NCI-H345 treated with DMSO at 0.1 percent for 48 hours (cell line): Measurements from ENCODE around the gene OR2F1.
"Not testable (repeated sequence)": the region's sequence is repeated elsewhere in the genome, so short reads cannot be mapped to it uniquely, and the experiment has no call there.

ENCODE experiments used
- DNase-seq: peaks from one replicate; lab custom pipeline; 2025; ENCODE audit not compliant: unreplicated experiment; lab: John Stamatoyannopoulos, UW

OR2F1 gene

GRCh38 chr7:144006029-144006691, 51.5 kb downstream of the OR2F1 start:
- DNase-seq: no peak

DNA sequence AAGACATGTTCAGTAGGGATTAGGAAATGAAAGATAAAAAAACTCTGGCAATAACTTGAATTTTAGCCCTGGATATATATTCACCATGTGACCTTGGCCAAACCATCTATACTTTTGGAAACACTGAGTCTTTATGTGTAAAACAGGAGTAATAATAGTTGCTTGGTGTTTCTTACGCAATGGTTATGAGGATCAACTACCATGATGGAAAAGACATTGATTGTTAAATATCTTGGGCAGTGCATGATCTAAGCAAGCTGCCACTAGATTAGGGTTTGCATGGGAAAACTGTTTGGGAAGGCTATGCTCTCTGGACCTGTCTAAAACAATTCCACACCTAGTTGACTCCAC, 52.0 kb downstream of the OR2F1 start:
- DNase-seq: no peak

DNA sequence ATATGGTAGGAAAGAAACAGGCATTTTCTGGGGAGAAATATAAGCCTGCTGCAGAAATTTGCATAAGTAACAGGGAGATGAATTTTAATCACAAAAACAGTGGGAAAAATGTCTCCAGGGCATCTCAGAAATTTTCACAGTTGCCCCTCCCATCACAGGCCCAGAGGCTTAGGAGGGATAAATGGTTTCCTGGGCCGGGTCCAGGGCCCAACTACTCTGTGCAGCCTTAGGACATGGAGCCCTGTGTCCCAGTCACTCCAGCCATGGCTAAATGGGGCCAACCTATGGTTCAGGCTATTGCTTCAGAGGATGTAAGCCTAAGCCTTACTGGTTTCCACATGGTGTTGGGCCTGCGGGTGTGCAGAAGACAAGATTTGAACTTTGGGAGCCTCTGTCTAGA, 54.7 kb downstream of the OR2F1 start:
- no peak for DNase-seq

DNA sequence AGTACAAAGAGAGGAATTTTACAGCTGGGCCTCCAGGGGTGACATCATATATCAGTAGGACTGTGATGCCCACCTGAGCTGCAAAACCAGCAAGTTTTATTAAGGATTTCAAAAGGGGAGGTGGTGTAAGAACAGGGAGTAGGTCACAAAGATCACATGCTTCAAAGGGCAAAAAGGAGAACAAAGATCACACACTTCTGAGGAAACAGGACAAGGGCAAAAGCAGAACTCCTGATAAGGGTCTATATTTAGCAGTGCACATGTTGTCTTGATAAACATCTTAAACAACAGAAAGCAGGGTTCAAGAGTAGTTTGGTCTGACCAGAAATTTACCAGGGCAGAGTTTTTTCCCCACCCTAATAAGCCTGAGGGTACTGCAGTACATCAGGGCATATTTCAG, 55.4 kb downstream of the OR2F1 start:
- DNase-seq: not testable (repeated sequence)

DNA sequence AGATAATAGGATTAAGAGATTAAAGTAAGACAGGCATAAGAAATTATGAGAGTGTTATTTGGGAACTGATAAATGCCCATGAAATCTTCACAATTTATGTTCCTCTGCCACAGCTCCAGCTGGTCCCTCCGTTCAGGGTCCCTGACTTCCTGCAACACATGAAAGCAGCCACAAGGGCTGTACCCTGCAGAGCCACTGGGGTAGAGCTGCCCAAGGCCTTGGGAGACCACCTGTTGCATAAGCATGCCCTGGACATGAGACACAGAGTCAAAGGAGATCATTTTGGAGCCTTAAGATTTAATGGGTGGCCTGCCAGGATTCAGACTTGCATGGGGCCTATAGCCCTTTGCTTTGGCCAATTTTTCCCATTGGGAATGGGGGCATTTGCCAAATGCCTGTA, 56.2 kb downstream of the OR2F1 start:
- DNase-seq: not testable (repeated sequence)

DNA sequence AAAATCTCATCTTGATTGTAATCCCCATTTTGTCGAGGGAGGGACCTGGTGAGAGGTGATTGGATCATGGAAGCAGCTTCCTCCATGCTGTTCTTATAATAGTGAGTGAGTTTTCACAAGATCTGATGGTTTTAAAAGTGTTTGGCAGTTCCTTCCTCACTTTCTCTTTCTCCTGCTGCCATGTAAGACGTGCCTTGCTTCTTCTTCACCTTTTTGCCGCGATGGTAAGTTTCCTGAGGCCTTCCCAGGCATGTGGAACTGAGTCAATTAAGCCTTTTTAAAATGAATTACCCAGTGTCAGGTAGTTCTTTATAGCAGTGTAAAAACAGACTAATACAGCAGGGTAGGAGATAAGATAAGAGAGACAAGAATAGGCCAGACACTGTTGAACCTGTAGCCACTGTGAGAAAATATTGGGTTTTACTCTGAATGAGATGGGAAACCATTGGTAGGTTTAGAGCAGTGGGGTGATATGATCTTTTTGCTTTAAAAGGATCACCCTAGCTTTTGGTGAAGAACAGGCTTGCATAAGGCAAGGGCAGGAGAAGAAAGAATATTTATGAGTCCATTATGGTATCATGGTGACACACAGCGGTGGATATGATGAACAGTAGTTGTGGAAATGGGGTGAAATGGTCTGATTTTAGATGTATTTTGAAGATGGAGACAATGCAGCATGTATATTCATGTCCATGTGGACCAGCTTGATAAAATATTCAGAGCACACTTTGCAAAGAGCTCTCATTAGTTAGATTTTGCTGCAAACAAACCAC, 57.0 kb downstream of the OR2F1 start:
- no peak for DNase-seq
